ENCODE results near the gene HHAT.

DNA sequence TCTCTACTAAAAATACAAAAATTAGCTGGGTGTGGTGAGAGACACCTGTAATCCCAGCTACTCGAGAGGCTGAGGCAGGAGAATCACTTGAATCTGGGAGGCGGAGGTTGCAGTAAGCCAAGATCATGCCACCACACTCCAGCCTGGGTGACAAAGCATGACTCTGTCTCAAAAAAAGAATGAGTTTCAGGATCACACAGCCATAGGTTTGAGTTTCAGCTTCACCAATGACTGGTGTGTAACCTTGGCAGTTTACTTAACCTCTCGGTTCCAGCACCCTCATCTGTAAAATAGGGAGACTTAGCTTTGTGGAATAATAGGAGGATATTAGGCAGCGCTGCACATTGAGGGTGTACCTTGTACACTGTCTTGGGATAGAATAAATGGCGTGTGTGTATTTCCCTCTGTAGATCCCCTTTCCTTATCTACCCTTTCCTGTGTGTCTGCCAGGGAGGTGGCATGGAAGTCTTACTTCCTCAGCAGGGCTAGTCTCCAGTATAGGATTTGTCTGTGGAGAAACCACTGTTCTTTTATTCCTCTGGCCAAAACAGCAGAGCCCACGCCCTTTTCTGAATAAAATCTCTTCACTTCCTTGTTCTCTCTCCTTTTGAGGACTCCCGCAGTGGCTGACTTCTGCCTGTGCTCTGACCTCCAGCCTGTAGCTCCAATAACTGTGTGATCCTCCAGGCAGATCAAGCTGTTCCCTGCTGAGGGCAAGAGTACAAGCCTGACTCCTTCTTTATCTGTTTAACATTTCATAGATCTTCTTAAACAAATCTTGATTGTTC is 90.4 kb downstream of the HHAT start:
- no peak for TF ChIP-seq POLR2A (IDR thresholded peaks at IDR 0.05)
- TF ChIP-seq, protein P1, sequence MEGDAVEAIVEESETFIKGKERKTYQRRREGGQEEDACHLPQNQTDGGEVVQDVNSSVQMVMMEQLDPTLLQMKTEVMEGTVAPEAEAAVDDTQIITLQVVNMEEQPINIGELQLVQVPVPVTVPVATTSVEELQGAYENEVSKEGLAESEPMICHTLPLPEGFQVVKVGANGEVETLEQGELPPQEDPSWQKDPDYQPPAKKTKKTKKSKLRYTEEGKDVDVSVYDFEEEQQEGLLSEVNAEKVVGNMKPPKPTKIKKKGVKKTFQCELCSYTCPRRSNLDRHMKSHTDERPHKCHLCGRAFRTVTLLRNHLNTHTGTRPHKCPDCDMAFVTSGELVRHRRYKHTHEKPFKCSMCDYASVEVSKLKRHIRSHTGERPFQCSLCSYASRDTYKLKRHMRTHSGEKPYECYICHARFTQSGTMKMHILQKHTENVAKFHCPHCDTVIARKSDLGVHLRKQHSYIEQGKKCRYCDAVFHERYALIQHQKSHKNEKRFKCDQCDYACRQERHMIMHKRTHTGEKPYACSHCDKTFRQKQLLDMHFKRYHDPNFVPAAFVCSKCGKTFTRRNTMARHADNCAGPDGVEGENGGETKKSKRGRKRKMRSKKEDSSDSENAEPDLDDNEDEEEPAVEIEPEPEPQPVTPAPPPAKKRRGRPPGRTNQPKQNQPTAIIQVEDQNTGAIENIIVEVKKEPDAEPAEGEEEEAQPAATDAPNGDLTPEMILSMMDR (IDR thresholded peaks at IDR 0.05): no peak
